ENCODE measurements around the gene SRXN1. TPM values are rescaled to one million over a fixed set of nuclear protein-coding genes. Genes with fewer than 3 reads are reported as not detected.

SRXN1 gene
- 49.0 and 65.5 TPM in 2 replicates for total RNA-seq

GRCh38 chr20:653110-653589 lies at the start of gene SRXN1:
Gene SRXN1 (minus strand): TSS chr20:653200. CDS start chr20:653185, 15 bp downstream.

GRCh38 chr20:675453-676314 lies 22.7 kb upstream of the SRXN1 start, which contains the start of gene SCRT2:
Gene SCRT2 (minus strand): TSS chr20:675802. CDS start chr20:675601, 201 bp downstream.

GRCh38 chr20:610130-611046 lies 42.6 kb downstream of the SRXN1 start, which contains the start of gene TCF15:
Gene TCF15 (minus strand): TSS chr20:610309. CDS start chr20:610237, 72 bp downstream.

Other genes starting within 250 kb of the SRXN1 start
- gene RBCK1, start 244.9 kb downstream of the SRXN1 start, total RNA-seq, result 49.4 and 51.7 TPM in 2 replicates
- 45.4 and 45.5 TPM in 2 replicates for gene TBC1D20, start 190.7 kb downstream of the SRXN1 start, total RNA-seq
- gene CSNK2A1, start 109.4 kb downstream of the SRXN1 start, total RNA-seq, result 107 and 126 TPM in 2 replicates
- gene TCF15, start 42.9 kb downstream of the SRXN1 start, total RNA-seq, result not detected in 2 replicates
- not detected in 2 replicates for gene SCRT2, start 22.6 kb upstream of the SRXN1 start, total RNA-seq
- not detected in 2 replicates for gene SLC52A3, start 115.3 kb upstream of the SRXN1 start, total RNA-seq
- gene FAM110A, start 180.5 kb upstream of the SRXN1 start, total RNA-seq, result 5.2 and 7.0 TPM in 2 replicates